Hepatocyte (in vitro differentiated cells): Measurements from ENCODE around the gene OR10Z1.

Experiments
- EZH2 ChIP-seq: fragments of 200-600 bp; sonication (generic); IDR thresholded peaks from 2 replicates; pipeline ENCODE4 v1.6.1; 2016; ENCODE audit warnings: antibody characterized with exemption, mild to moderate bottlenecking, borderline replicate concordance
- EZH2phosphoT487 ChIP-seq: fragments of 200-600 bp; sonication (generic); IDR thresholded peaks from one replicate; pipeline ENCODE4 v1.6.1; 2018; ENCODE audit warnings: antibody characterized with exemption, mild to moderate bottlenecking, low read depth, moderate library complexity; ENCODE audit not compliant: unreplicated experiment, severe bottlenecking
- TF ChIP-seq, protein P1 (sequence below): fragments of 200-600 bp; sonication (generic); IDR thresholded peaks from 2 replicates; pipeline ENCODE4 v1.5.1; 2016; ENCODE audit warnings: antibody characterized with exemption, mild to moderate bottlenecking; ENCODE audit not compliant: poor library complexity

GRCh38 chr1:158646465-158646864 lies 41.4 kb downstream of the OR10Z1 start:
- TF ChIP-seq EZH2phosphoT487 = no peak
- TF ChIP-seq EZH2 = no peak
- TF ChIP-seq, protein P1, sequence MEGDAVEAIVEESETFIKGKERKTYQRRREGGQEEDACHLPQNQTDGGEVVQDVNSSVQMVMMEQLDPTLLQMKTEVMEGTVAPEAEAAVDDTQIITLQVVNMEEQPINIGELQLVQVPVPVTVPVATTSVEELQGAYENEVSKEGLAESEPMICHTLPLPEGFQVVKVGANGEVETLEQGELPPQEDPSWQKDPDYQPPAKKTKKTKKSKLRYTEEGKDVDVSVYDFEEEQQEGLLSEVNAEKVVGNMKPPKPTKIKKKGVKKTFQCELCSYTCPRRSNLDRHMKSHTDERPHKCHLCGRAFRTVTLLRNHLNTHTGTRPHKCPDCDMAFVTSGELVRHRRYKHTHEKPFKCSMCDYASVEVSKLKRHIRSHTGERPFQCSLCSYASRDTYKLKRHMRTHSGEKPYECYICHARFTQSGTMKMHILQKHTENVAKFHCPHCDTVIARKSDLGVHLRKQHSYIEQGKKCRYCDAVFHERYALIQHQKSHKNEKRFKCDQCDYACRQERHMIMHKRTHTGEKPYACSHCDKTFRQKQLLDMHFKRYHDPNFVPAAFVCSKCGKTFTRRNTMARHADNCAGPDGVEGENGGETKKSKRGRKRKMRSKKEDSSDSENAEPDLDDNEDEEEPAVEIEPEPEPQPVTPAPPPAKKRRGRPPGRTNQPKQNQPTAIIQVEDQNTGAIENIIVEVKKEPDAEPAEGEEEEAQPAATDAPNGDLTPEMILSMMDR = no peak
